Activated CD8-positive, alpha-beta T cell treated with anti-CD3 and anti-CD28 coated beads for 36 hours (primary cell): ENCODE results near the gene SH3BGRL2. TPM values are rescaled to one million over a fixed set of nuclear protein-coding genes. Genes with fewer than 3 reads are reported as not detected.
"Not testable (repeated sequence)": the region's sequence is repeated elsewhere in the genome, so short reads cannot be mapped to it uniquely, and the experiment has no call there.

Experiments
- ATAC-seq: fragments of 200-7000 bp; cut with Tn5 transposase; one replicate; pipeline ENCODE4 v1.10.0; 2021; ENCODE audit warnings: mild to moderate bottlenecking, moderate library complexity
- CTCF ChIA-PET: fragments of 350-600 bp; sonication (Branson Sonifier 250); formaldehyde crosslinking; loops from one replicate; lab custom pipeline; 2021; ENCODE audit warnings: antibody characterized with exemption; lab: Charles Lee
- POLR2A ChIA-PET: fragments of 350-600 bp; sonication (Branson Sonifier 250); formaldehyde crosslinking; loops from one replicate; lab custom pipeline; 2021; ENCODE audit warnings: antibody characterized with exemption; lab: Charles Lee
- DNase-seq: peaks from one replicate; pipeline ENCODE4 v3.0.0-alpha.2; 2020
- H3K27ac Mint-ChIP-seq: one replicate; pipeline ENCODE4 v1.8.0; 2021; ENCODE audit warnings: mild to moderate bottlenecking, mixed read lengths
- H3K27me3 Mint-ChIP-seq: one replicate; pipeline ENCODE4 v1.8.0; 2021; ENCODE audit warnings: mixed read lengths
- H3K36me3 Mint-ChIP-seq: one replicate; pipeline ENCODE4 v1.8.0; 2021; ENCODE audit warnings: low read depth, mixed read lengths
- H3K4me1 Mint-ChIP-seq: one replicate; pipeline ENCODE4 v1.8.0; 2021; ENCODE audit warnings: low read depth, mixed read lengths
- H3K4me3 Mint-ChIP-seq: one replicate; pipeline ENCODE4 v1.8.0; 2021; ENCODE audit warnings: mild to moderate bottlenecking, moderate library complexity, mixed read lengths
- H3K9me3 Mint-ChIP-seq: one replicate; pipeline ENCODE4 v1.8.0; 2021; ENCODE audit warnings: mixed read lengths
- CTCF ChIP-seq: fragments of 200-600 bp; IDR thresholded peaks from one replicate; pipeline ENCODE4 v1.8.0; 2022; ENCODE audit warnings: antibody characterized with exemption, mild to moderate bottlenecking
- intact Hi-C: fragments of 100-400 bp; cut with micrococcal nuclease; formaldehyde crosslinking; loops from one replicate; pipeline ENCODE4 v1.10.0; 2022
- total RNA-seq, 2 experiments: library from RNA; stranded (reverse); gene quantifications; one replicate each; pipeline ENCODE4 v1.2.3, GENCODE V29; 2021

Gene SH3BGRL2
- total RNA-seq, 2 experiments from 2014 or later, result 0.54 to 0.70 TPM

GRCh38 chr6:79671600-79672266 lies 40.6 kb downstream of the SH3BGRL2 start:
- Mint-ChIP-seq H3K4me1 (peaks cover 20% of the 10 kb centered on the region), H3K4me3 (no peak overlapping the region), H3K36me3 (no peaks in the 10 kb centered on the region), H3K27me3 (no peaks in the 10 kb centered on the region), H3K9me3 (no peaks in the 10 kb centered on the region), H3K27ac (peak overlapping the region; percentile 81)
- POLR2A ChIA-PET, result no interaction called here
- TF ChIP-seq CTCF, result no peak
- intact Hi-C loops, result no loop called here
- DNase-seq (peak; percentile 70), ATAC-seq (peak; percentile 91)
- CTCF ChIA-PET, result interaction anchor here (0.9 to 1.5 kb wide), 4 partner anchors 15 to 101 kb away, joined by 3 to 6 read pairs (median 4); no protein-coding TSS in a partner anchor

GRCh38 chr6:79672631-79673111 lies 41.5 kb downstream of the SH3BGRL2 start:
- Mint-ChIP-seq H3K4me3 (no peak overlapping the region), H3K27ac (peak overlapping the region; percentile 62), H3K9me3 (no peaks in the 10 kb centered on the region), H3K36me3 (no peaks in the 10 kb centered on the region), H3K4me1 (peaks cover 20% of the 10 kb centered on the region), H3K27me3 (no peaks in the 10 kb centered on the region)
- DNase-seq (no peak), ATAC-seq (no peak)
- CTCF ChIA-PET, result interaction anchor here (0.9 to 1.6 kb wide), 7 partner anchors 14 to 106 kb away, joined by 3 to 6 read pairs (median 3); no protein-coding TSS in a partner anchor
- intact Hi-C loops, result no loop called here
- peak; percentile 54 for TF ChIP-seq CTCF
- POLR2A ChIA-PET, result no interaction called here

GRCh38 chr6:79673947-79674346 lies 42.8 kb downstream of the SH3BGRL2 start:
- ChIA-PET POLR2A (no interaction called here), CTCF (interaction anchor here (1.0 to 1.6 kb wide), 2 partner anchors 40 to 108 kb away, joined by 3 to 4 read pairs; no protein-coding TSS in a partner anchor)
- Mint-ChIP-seq H3K4me3 (no peak overlapping the region), H3K9me3 (no peaks in the 10 kb centered on the region), H3K27ac (no peak overlapping the region), H3K27me3 (no peaks in the 10 kb centered on the region), H3K4me1 (peaks cover 18% of the 10 kb centered on the region), H3K36me3 (no peaks in the 10 kb centered on the region)
- no peak for ATAC-seq
- no peak for TF ChIP-seq CTCF
- intact Hi-C loops, result no loop called here
- DNase-seq, result no peak

GRCh38 chr6:79676785-79677736 lies 45.9 kb downstream of the SH3BGRL2 start:
- Mint-ChIP-seq H3K4me3 (no peak overlapping the region), H3K36me3 (no peaks in the 10 kb centered on the region), H3K27ac (no peak overlapping the region), H3K4me1 (peaks cover 7% of the 10 kb centered on the region), H3K27me3 (no peaks in the 10 kb centered on the region), H3K9me3 (no peaks in the 10 kb centered on the region)
- ChIA-PET POLR2A (no interaction called here), CTCF (interaction anchor here (1.5 kb wide), 1 partner anchor 9 kb away, joined by 4 read pairs; no protein-coding TSS in a partner anchor)
- ATAC-seq, result no peak
- no peak for TF ChIP-seq CTCF
- intact Hi-C loops, result no loop called here
- no peak for DNase-seq

GRCh38 chr6:79682682-79683081 lies 51.6 kb downstream of the SH3BGRL2 start:
- CTCF ChIA-PET, H3K36me3 Mint-ChIP-seq, H3K27ac Mint-ChIP-seq: not testable (repeated sequence)

More at GRCh38 chr6:79682682-79683081, 51.6 kb downstream of the SH3BGRL2 start:
- H3K27me3 Mint-ChIP-seq, H3K4me3 Mint-ChIP-seq, H3K4me1 Mint-ChIP-seq, H3K9me3 Mint-ChIP-seq, DNase-seq, POLR2A ChIA-PET, intact Hi-C loops, ATAC-seq: not testable (repeated sequence)
